PC-3 (cell line): ENCODE results near the gene AARS2. TPM values are rescaled to one million over a fixed set of nuclear protein-coding genes. Genes with fewer than 3 reads are reported as not detected.
A peak's percentile ranks its signal among the peaks of the same experiment; 100 is the strongest.

Experiments used
- ATAC-seq: fragments of 200-7000 bp; cut with Tn5 transposase; 2 replicates; pipeline ENCODE4 v1.9.1; 2020; ENCODE audit warnings: mild to moderate bottlenecking, moderate library complexity
- BruUV-seq: library from RNA; stranded (reverse); fragments of 400-500 nt; replicated peaks from 2 replicates; lab custom pipeline; 2021; lab: Mats Ljungman, UMichigan
- CTCF ChIA-PET: fragments of 300-600 bp; sonication (Branson Sonifier 250); formaldehyde crosslinking; loops from one replicate; lab custom pipeline; 2022; ENCODE audit warnings: antibody characterized with exemption; lab: Charles Lee
- POLR2A ChIA-PET: fragments of 300-600 bp; sonication (Branson Sonifier 250); formaldehyde crosslinking; loops from one replicate; lab custom pipeline; 2022; ENCODE audit warnings: antibody characterized with exemption; ENCODE audit not compliant: unreplicated experiment; lab: Charles Lee
- DNase-seq: peaks from one replicate; pipeline ENCODE4 v3.0.0-alpha.2; 2015
- H2AFZ ChIP-seq: fragments of 300-600 bp; sonication (generic); 2 replicates; pipeline ENCODE4 v1.6.0; 2016; ENCODE audit warnings: antibody characterized with exemption, low read length
- H3F3A ChIP-seq: fragments of 300-600 bp; sonication (generic); one replicate; pipeline ENCODE4 v1.6.0; 2017; ENCODE audit warnings: antibody characterized with exemption, low read length, control low read depth, mild to moderate bottlenecking; ENCODE audit not compliant: unreplicated experiment
- H3K27ac ChIP-seq: fragments of 300-600 bp; sonication (generic); 2 replicates; pipeline ENCODE4 v1.5.1; 2016; ENCODE audit warnings: mild to moderate bottlenecking, low read length
- H3K27me3 ChIP-seq: fragments of 300-600 bp; sonication (generic); 2 replicates; pipeline ENCODE4 v1.6.1; 2016; ENCODE audit warnings: low read length, mixed read lengths
- H3K36me3 ChIP-seq: fragments of 300-600 bp; sonication (generic); 2 replicates; pipeline ENCODE4 v1.6.1; 2016; ENCODE audit warnings: low read depth, mixed run types, low read length, mixed read lengths
- H3K4me1 ChIP-seq: fragments of 300-600 bp; sonication (generic); 2 replicates; pipeline ENCODE4 v1.5.1; 2016; ENCODE audit warnings: low read length; ENCODE audit not compliant: insufficient read depth
- H3K4me2 ChIP-seq: fragments of 300-600 bp; sonication (generic); 2 replicates; pipeline ENCODE4 v1.6.0; 2016; ENCODE audit warnings: low read length
- H3K4me3 ChIP-seq: fragments of 300-600 bp; sonication (generic); 2 replicates; pipeline ENCODE4 v1.5.1; 2016; ENCODE audit warnings: mild to moderate bottlenecking, low read length, mixed read lengths
- H3K79me2 ChIP-seq: fragments of 300-600 bp; sonication (generic); 2 replicates; pipeline ENCODE4 v1.6.1; 2017; ENCODE audit warnings: low read length, mixed read lengths
- H3K9ac ChIP-seq: fragments of 300-600 bp; sonication (generic); 2 replicates; pipeline ENCODE4 v1.6.0; 2016; ENCODE audit warnings: mild to moderate bottlenecking, low read length
- H3K9me2 ChIP-seq: fragments of 300-600 bp; sonication (generic); replicated peaks from 2 replicates; pipeline ENCODE4 v1.6.1; 2016; ENCODE audit warnings: mixed run types, low read length, mixed read lengths
- H3K9me3 ChIP-seq: fragments of 300-600 bp; sonication (generic); 2 replicates; pipeline ENCODE4 v1.6.1; 2016; ENCODE audit warnings: low read length, mixed read lengths
- H4K20me1 ChIP-seq: fragments of 300-600 bp; sonication (generic); 2 replicates; pipeline ENCODE4 v1.6.1; 2016; ENCODE audit warnings: low read length, mixed read lengths
- EZH2 ChIP-seq: fragments of 300-600 bp; sonication (generic); IDR thresholded peaks from one replicate; pipeline ENCODE4 v1.6.1; 2017; ENCODE audit warnings: antibody characterized with exemption, mild to moderate bottlenecking, low read length; ENCODE audit not compliant: unreplicated experiment
- EZH2phosphoT487 ChIP-seq: fragments of 300-600 bp; sonication (generic); IDR thresholded peaks from 2 replicates; pipeline ENCODE4 v1.6.1; 2018; ENCODE audit warnings: mild to moderate bottlenecking, antibody characterized with exemption, low read length, borderline replicate concordance
- intact Hi-C: fragments of 100-400 bp; cut with micrococcal nuclease; formaldehyde crosslinking; loops from 2 replicates; pipeline ENCODE4 v1.9.0; 2023
- total RNA-seq: library from RNA; depleted of rRNA; stranded (reverse); fragments of >200 nt; gene quantifications from 2 replicates; pipeline ENCODE4 v1.2.3, GENCODE V29; 2014
- TF ChIP-seq, protein P1 (sequence below): fragments of 300-600 bp; sonication (generic); conservative IDR thresholded peaks from 2 replicates; pipeline ENCODE4 v1.5.1; 2017; ENCODE audit warnings: antibody characterized with exemption, low read depth, mild to moderate bottlenecking, low read length

The AARS2 gene
- total RNA-seq, 1 experiment from 2014 or later, result 26.2 TPM

DNA sequence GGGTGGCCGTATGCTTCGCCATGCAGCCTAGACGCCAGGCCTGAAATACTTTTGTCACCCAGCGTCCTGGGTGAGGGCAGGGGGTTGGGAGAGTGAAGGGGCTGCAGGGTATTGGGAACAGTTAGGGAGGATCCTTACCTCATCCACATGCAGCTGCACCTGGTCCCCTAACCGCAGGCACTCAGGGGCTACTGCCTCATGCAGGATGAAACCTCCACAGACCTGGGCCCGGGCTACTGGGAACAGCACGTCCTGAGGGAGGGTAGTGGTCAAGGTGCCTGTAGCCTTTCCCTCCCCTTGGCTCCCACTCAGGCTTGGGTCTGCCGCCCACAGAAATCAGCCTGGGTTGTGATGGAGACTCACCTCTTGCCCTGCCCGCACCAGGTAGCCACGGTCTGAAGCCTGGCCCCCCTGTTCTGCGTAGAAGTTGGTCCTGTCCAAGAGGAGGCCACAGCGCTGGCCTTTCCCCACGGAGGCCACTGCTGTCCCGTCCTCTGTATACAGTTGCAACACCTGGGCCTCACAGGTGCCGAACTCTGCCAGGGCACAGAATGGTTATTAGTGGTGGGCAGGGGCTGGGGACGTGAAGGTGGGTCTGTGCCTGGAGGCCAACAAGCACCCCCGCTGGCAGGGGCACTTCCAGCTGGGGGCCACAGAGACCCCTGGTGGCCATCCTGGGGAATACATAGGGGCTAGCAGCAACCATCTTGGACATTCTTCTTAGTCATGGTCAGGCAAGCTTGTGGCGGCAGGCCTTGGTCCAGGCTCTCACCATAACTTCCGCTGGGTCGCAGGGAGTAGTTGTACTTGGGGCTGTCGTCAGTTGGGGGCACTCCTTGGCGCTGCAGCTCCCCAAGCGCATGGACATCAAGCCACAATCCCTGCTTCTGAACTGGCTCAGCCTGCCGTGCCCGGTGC lies 8.6 kb downstream of the AARS2 start:
- peaks cover 41% of the 10 kb centered on the region for H3K36me3 ChIP-seq
- no peaks in the 10 kb centered on the region for H3K4me1 ChIP-seq
- H2AFZ ChIP-seq, result no peak overlapping the region
- no TSS peak for BruUV-seq
- H3K4me3 ChIP-seq, result no peak overlapping the region
- H3K9me2 ChIP-seq, result no peaks in the 10 kb centered on the region
- no peaks in the 10 kb centered on the region for H3K9me3 ChIP-seq
- TF ChIP-seq, protein P1, sequence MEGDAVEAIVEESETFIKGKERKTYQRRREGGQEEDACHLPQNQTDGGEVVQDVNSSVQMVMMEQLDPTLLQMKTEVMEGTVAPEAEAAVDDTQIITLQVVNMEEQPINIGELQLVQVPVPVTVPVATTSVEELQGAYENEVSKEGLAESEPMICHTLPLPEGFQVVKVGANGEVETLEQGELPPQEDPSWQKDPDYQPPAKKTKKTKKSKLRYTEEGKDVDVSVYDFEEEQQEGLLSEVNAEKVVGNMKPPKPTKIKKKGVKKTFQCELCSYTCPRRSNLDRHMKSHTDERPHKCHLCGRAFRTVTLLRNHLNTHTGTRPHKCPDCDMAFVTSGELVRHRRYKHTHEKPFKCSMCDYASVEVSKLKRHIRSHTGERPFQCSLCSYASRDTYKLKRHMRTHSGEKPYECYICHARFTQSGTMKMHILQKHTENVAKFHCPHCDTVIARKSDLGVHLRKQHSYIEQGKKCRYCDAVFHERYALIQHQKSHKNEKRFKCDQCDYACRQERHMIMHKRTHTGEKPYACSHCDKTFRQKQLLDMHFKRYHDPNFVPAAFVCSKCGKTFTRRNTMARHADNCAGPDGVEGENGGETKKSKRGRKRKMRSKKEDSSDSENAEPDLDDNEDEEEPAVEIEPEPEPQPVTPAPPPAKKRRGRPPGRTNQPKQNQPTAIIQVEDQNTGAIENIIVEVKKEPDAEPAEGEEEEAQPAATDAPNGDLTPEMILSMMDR, result peak; percentile 77
- TF ChIP-seq EZH2 (no peak), EZH2phosphoT487 (no peak)
- no peak overlapping the region for H3K9ac ChIP-seq
- ATAC-seq, result peak; percentile 62
- H3K4me2 ChIP-seq, result no peak overlapping the region
- no peaks in the 10 kb centered on the region for H3K79me2 ChIP-seq
- intact Hi-C loops, result loop anchor here (5.0 kb wide), 1 partner anchor 37 kb away; the partner anchor contains the start of gene NFKBIE
- no peaks in the 10 kb centered on the region for H3F3A ChIP-seq
- ChIA-PET POLR2A (no interaction called here), CTCF (no interaction called here)
- H3K27ac ChIP-seq, result no peak overlapping the region
- no peaks in the 10 kb centered on the region for H3K27me3 ChIP-seq
- peak; percentile 35 for DNase-seq
- H4K20me1 ChIP-seq, result no peaks in the 10 kb centered on the region

DNA sequence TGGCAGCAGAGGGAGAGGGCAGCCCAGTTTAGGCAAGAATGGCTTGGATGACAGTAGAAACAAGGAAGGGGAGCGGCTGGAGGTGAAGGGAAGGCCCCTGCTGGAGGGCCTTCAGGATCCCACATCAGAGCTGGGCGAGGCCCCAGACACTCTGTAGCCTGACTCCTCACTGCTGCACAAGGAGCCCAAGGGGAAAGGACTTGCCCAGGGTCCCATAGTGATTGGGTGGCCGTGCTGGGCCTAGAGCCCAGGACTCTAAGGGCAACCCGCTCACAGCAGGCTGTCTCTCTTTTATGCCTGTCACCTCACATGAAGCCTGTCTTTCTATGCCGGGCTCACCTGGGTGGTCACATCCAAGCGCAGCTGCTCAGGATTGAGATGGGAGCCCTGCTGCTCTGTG lies 9.3 kb downstream of the AARS2 start:
- CTCF ChIA-PET, result no interaction called here
- Histone ChIP-seq H3K9ac (no peak overlapping the region), H3K9me2 (no peaks in the 10 kb centered on the region), H3K79me2 (no peaks in the 10 kb centered on the region), H4K20me1 (no peaks in the 10 kb centered on the region), H3K9me3 (no peaks in the 10 kb centered on the region), H2AFZ (no peak overlapping the region), H3K27me3 (no peaks in the 10 kb centered on the region), H3K4me1 (no peaks in the 10 kb centered on the region), H3K4me3 (no peak overlapping the region), H3K4me2 (no peak overlapping the region), H3K36me3 (peaks cover 35% of the 10 kb centered on the region), H3F3A (no peaks in the 10 kb centered on the region), H3K27ac (no peak overlapping the region)
- intact Hi-C loops, result loop anchor here (5.0 kb wide), 1 partner anchor 37 kb away; the partner anchor contains the start of gene NFKBIE
- DNase-seq, result no peak
- TF ChIP-seq, protein P1, result no peak
- TF ChIP-seq EZH2phosphoT487 (no peak), EZH2 (no peak)
- ATAC-seq, result no peak
- POLR2A ChIA-PET, result no interaction called here
- no TSS peak for BruUV-seq

GRCh38 chr6:44302856-44303255 lies 10.3 kb downstream of the AARS2 start:
- ChIA-PET CTCF (no interaction called here), POLR2A (no interaction called here)
- Histone ChIP-seq H3K79me2 (no peaks in the 10 kb centered on the region), H3K9me2 (no peaks in the 10 kb centered on the region), H3K4me2 (no peak overlapping the region), H3K4me3 (no peak overlapping the region), H3K9ac (no peak overlapping the region), H3F3A (no peaks in the 10 kb centered on the region), H3K36me3 (peaks cover 35% of the 10 kb centered on the region), H2AFZ (no peak overlapping the region), H3K27ac (no peak overlapping the region), H4K20me1 (no peaks in the 10 kb centered on the region), H3K4me1 (no peaks in the 10 kb centered on the region), H3K27me3 (peaks cover 8% of the 10 kb centered on the region), H3K9me3 (no peaks in the 10 kb centered on the region)
- no peak for TF ChIP-seq EZH2
- TF ChIP-seq, protein P1, result no peak
- TF ChIP-seq EZH2phosphoT487, result no peak
- intact Hi-C loops, result loop anchor here (5.0 kb wide), 1 partner anchor 36 kb away; the partner anchor contains the start of gene NFKBIE
- BruUV-seq, result no TSS peak
- DNase-seq, result no peak
- no peak for ATAC-seq
